IMR-90 (cell line): Measurements from ENCODE around the gene ACKR2. TPM values are rescaled to one million over a fixed set of nuclear protein-coding genes. Genes with fewer than 3 reads are reported as not detected.

ENCODE experiments used
- ATAC-seq: fragments of 200-7000 bp; cut with Tn5 transposase; 2 replicates; pipeline ENCODE4 v1.9.1; 2020; ENCODE audit warnings: low read depth, mild to moderate bottlenecking, moderate library complexity
- BruUV-seq: library from RNA; stranded (reverse); fragments of 400-500 nt; replicated peaks from 2 replicates; lab custom pipeline; 2021; lab: Mats Ljungman, UMichigan
- CTCF ChIA-PET: fragments of 300-600 bp; formaldehyde crosslinking; extraction: SDS; loops from one replicate; lab custom pipeline; 2021; ENCODE audit warnings: antibody characterized with exemption; lab: Yijun Ruan, JAX
- POLR2A ChIA-PET: fragments of 300-600 bp; sonication (Branson Sonifier 250); formaldehyde crosslinking; loops from one replicate; lab custom pipeline; 2022; ENCODE audit warnings: antibody characterized with exemption; ENCODE audit not compliant: unreplicated experiment; lab: Charles Lee
- DNase-seq: peaks from one replicate; pipeline ENCODE4 v3.0.0; 2013
- H2AFZ ChIP-seq: replicated peaks from 2 replicates; pipeline ENCODE3; 2013; ENCODE audit warnings: low read length, mild to moderate bottlenecking; ENCODE audit not compliant: poor library complexity
- H2AK5ac ChIP-seq: 2 replicates; pipeline ENCODE4 v1.6.1; 2013; ENCODE audit warnings: low read depth, low read length, inconsistent platforms
- H2AK9ac ChIP-seq: replicated peaks from 2 replicates; pipeline ENCODE3; 2013; ENCODE audit warnings: mild to moderate bottlenecking, low read depth, low read length, moderate library complexity; ENCODE audit not compliant: poor library complexity
- H2BK120ac ChIP-seq: 2 replicates; pipeline ENCODE4 v1.6.1; 2013; ENCODE audit warnings: low read depth, low read length, inconsistent platforms
- H2BK15ac ChIP-seq: 3 replicates; pipeline ENCODE4 v1.6.1; 2013; ENCODE audit warnings: low read depth, low read length, inconsistent platforms
- H2BK20ac ChIP-seq: 2 replicates; pipeline ENCODE4 v1.6.1; 2013; ENCODE audit warnings: low read depth, mild to moderate bottlenecking, inconsistent platforms, low read length, moderate library complexity
- H2BK5ac ChIP-seq: 2 replicates; pipeline ENCODE4 v1.6.1; 2013; ENCODE audit warnings: mild to moderate bottlenecking, low read depth, low read length, inconsistent platforms; ENCODE audit not compliant: poor library complexity, severe bottlenecking
- H3K14ac ChIP-seq: replicated peaks from 2 replicates; pipeline ENCODE4 v1.6.1; 2013; ENCODE audit warnings: low read depth, low read length, inconsistent platforms
- H3K18ac ChIP-seq: 2 replicates; pipeline ENCODE4 v1.6.1; 2013; ENCODE audit warnings: low read depth, low read length, control low read depth
- H3K23ac ChIP-seq: 2 replicates; pipeline ENCODE4 v1.6.1; 2013; ENCODE audit warnings: low read depth, low read length, inconsistent platforms
- H3K27ac ChIP-seq: 2 replicates; pipeline ENCODE4 v1.5.1; 2013; ENCODE audit warnings: mild to moderate bottlenecking, control low read depth, low read length; ENCODE audit not compliant: insufficient read depth
- H3K27me3 ChIP-seq: 2 replicates; pipeline ENCODE4 v1.6.1; 2013; ENCODE audit warnings: low read length; ENCODE audit not compliant: control insufficient read depth, insufficient read depth
- H3K36me3 ChIP-seq: 2 replicates; pipeline ENCODE4 v1.6.1; 2013; ENCODE audit warnings: low read length, mixed read lengths; ENCODE audit not compliant: control insufficient read depth, insufficient read depth
- H3K4ac ChIP-seq: 2 replicates; pipeline ENCODE4 v1.6.1; 2013; ENCODE audit warnings: low read depth, low read length, inconsistent platforms
- H3K4me1 ChIP-seq: 2 replicates; pipeline ENCODE4 v1.6.1; 2013; ENCODE audit warnings: low read length, mixed read lengths; ENCODE audit not compliant: control insufficient read depth, insufficient read depth
- H3K4me2 ChIP-seq: 2 replicates; pipeline ENCODE4 v1.6.1; 2013; ENCODE audit warnings: low read depth, mild to moderate bottlenecking, control low read depth, low read length, moderate library complexity
- H3K4me3 ChIP-seq: 2 replicates; pipeline ENCODE4 v1.5.1; 2013; ENCODE audit warnings: low read depth, mild to moderate bottlenecking, control low read depth, low read length, moderate library complexity; ENCODE audit not compliant: insufficient read depth
- H3K56ac ChIP-seq: 2 replicates; pipeline ENCODE4 v1.6.1; 2013; ENCODE audit warnings: low read length, inconsistent platforms; ENCODE audit not compliant: insufficient read depth; ENCODE audit errors: extremely low read depth
- H3K79me1 ChIP-seq, 2 experiments: 2 replicates each; pipeline ENCODE4 v1.6.1; 2013; ENCODE audit warnings: low read length in 2 of 2, inconsistent platforms in 1 of 2, low read depth in 1 of 2
- H3K9ac ChIP-seq: 2 replicates; pipeline ENCODE4 v1.6.1; 2013; ENCODE audit warnings: low read depth, low read length, control low read depth
- H3K9me1 ChIP-seq: 2 replicates; pipeline ENCODE4 v1.6.1; 2013; ENCODE audit warnings: low read length, inconsistent platforms; ENCODE audit not compliant: insufficient read depth
- H3K9me3 ChIP-seq: 2 replicates; pipeline ENCODE4 v1.6.1; 2013; ENCODE audit warnings: low read length; ENCODE audit not compliant: control insufficient read depth, insufficient read depth
- H4K20me1 ChIP-seq: 2 replicates; pipeline ENCODE4 v1.6.1; 2013; ENCODE audit warnings: low read length, inconsistent platforms; ENCODE audit not compliant: insufficient read depth
- H4K5ac ChIP-seq: 2 replicates; pipeline ENCODE4 v1.6.1; 2013; ENCODE audit warnings: mild to moderate bottlenecking, low read depth, low read length, control low read depth
- H4K8ac ChIP-seq, 2 experiments: 2 replicates each; pipeline ENCODE4 v1.6.1; 2013; ENCODE audit warnings: low read depth in 2 of 2, low read length in 2 of 2, control low read depth in 1 of 2, inconsistent platforms in 1 of 2
- H4K91ac ChIP-seq: 2 replicates; pipeline ENCODE4 v1.6.1; 2013; ENCODE audit warnings: low read depth, low read length, inconsistent platforms; ENCODE audit not compliant: insufficient read depth
- CHD1 ChIP-seq: IDR thresholded peaks from 2 replicates; pipeline ENCODE4 v1.6.1; 2012; ENCODE audit warnings: low read depth, low read length, improper control_type of control experiment
- MAFK ChIP-seq: IDR thresholded peaks from 2 replicates; pipeline ENCODE4 v1.6.1; 2012; ENCODE audit warnings: low read depth, low read length, improper control_type of control experiment
- MAZ ChIP-seq: IDR thresholded peaks from 2 replicates; pipeline ENCODE4 v1.6.1; 2012; ENCODE audit warnings: low read depth, mild to moderate bottlenecking, low read length, improper control_type of control experiment, moderate library complexity, borderline replicate concordance
- MXI1 ChIP-seq: IDR thresholded peaks from 2 replicates; pipeline ENCODE4 v1.6.1; 2012; ENCODE audit warnings: low read depth, mild to moderate bottlenecking, low read length, moderate library complexity, borderline replicate concordance
- POLR2A ChIP-seq: IDR thresholded peaks from 2 replicates; pipeline ENCODE4 v1.6.1; 2012; ENCODE audit warnings: mild to moderate bottlenecking, low read depth, low read length
- RFX5 ChIP-seq: IDR thresholded peaks from 2 replicates; pipeline ENCODE4 v1.8.0; 2012; ENCODE audit warnings: low read depth, mild to moderate bottlenecking, low read length, moderate library complexity
- SMC3 ChIP-seq: fragments of 150-350 bp; IDR thresholded peaks from 2 replicates; pipeline ENCODE4 v1.6.1; 2016; ENCODE audit warnings: low read depth, mild to moderate bottlenecking, antibody characterized with exemption, low read length, moderate library complexity
- WGBS, 2 experiments: methylation state at CpG; one replicate each; pipeline versions ENCODE4 v1.1.5 to v1.1.7; 2013; ENCODE audit warnings: missing lambda C conversion rate in 2 of 2; ENCODE audit not compliant: insufficient read length in 1 of 2; ENCODE audit errors: extremely low coverage in 2 of 2; 5-methylcytosine and 5-hydroxymethylcytosine counted together
- dilution Hi-C: fragments of 300-500 bp; cut with HindIII; formaldehyde crosslinking; loops from one replicate; pipeline ENCODE4 v1.14.3; 2018; ENCODE audit warnings: low sequenced_read_pairs; ENCODE audit not compliant: unreplicated experiment
- in situ Hi-C: fragments of 300-500 bp; cut with MboI; formaldehyde crosslinking; loops from 3 replicates; pipeline ENCODE4 v1.14.3; 2019; ENCODE audit warnings: low sequenced_read_pairs, inconsistent platforms, mixed read lengths
- intact Hi-C: fragments of 100-400 bp; cut with micrococcal nuclease; formaldehyde crosslinking; loops from 2 replicates; pipeline ENCODE4 v1.10.0; 2022
- polyA plus RNA-seq, 3 experiments: library from polyadenylated mRNA; depleted of rRNA; stranded (reverse); fragments of >200 nt; gene quantifications; 2 replicates each; pipeline ENCODE4 v1.2.3, GENCODE V29; 2012; ENCODE audit warnings: low replicate concordance in 1 of 3
- total RNA-seq: library from RNA; depleted of rRNA; stranded (reverse); fragments of >200 nt; gene quantifications from 2 replicates; pipeline ENCODE4 v1.2.3, GENCODE V29; 2012
- TF ChIP-seq, protein P1 (sequence below): fragments of 150-350 bp; IDR thresholded peaks from 2 replicates; pipeline ENCODE4 v1.6.1; 2016; ENCODE audit warnings: low read depth, mild to moderate bottlenecking, low read length, moderate library complexity, borderline replicate concordance

The ACKR2 gene
- total and polyA plus RNA-seq, 2 of the 4 experiments (the other 2 are of a cell fraction), result 0.10 TPM; not detected in 1

DNA sequence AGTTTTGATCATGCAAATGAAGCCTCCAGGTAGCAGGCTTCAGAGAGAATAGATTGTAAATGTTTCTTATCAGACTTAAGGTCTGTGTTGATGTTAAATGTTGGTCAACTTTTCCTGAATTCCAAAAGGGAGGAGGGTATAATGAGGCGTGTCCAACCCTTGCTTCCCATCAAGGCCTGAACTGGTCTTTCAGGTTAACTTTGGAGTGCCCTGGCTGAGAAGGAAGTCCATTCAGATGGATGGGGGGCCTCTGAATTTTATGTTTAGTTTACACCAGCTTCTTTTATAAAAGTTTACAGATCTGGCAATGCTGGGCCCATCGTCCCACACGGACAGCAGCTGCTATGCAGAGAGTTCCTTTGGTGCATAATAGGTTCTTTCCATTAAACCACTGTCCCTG lies 45.1 kb upstream of the ACKR2 start:
- no peaks in the 10 kb centered on the region for H3K36me3 ChIP-seq
- H2BK20ac ChIP-seq, result no peak overlapping the region
- H2BK5ac ChIP-seq, result no peak overlapping the region
- H4K20me1 ChIP-seq, result no peaks in the 10 kb centered on the region
- H3K9me1 ChIP-seq, result no peaks in the 10 kb centered on the region
- H3K9me3 ChIP-seq, result no peaks in the 10 kb centered on the region
- no peaks in the 10 kb centered on the region; the same call in 1 of the 2 replicates for H3K4me1 ChIP-seq
- no peaks in the 10 kb centered on the region for H3K79me1 ChIP-seq
- no peak for DNase-seq
- no peak overlapping the region for H2BK15ac ChIP-seq
- intact Hi-C loops (no loop called here), dilution Hi-C loops (no loop called here), in situ Hi-C loops (no loop called here)
- TF ChIP-seq POLR2A (no peak), CHD1 (no peak), MAZ (no peak), SMC3 (no peak), MAFK (no peak), MXI1 (no peak), RFX5 (no peak)
- TF ChIP-seq, protein P1, sequence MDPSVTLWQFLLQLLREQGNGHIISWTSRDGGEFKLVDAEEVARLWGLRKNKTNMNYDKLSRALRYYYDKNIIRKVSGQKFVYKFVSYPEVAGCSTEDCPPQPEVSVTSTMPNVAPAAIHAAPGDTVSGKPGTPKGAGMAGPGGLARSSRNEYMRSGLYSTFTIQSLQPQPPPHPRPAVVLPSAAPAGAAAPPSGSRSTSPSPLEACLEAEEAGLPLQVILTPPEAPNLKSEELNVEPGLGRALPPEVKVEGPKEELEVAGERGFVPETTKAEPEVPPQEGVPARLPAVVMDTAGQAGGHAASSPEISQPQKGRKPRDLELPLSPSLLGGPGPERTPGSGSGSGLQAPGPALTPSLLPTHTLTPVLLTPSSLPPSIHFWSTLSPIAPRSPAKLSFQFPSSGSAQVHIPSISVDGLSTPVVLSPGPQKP, result no peak
- no peak overlapping the region for H3K14ac ChIP-seq
- no peak overlapping the region for H3K18ac ChIP-seq
- H3K23ac ChIP-seq, result no peak overlapping the region
- H3K27me3 ChIP-seq, result no peaks in the 10 kb centered on the region; the same call in 1 of the 2 replicates
- H3K56ac ChIP-seq, result no peak overlapping the region
- no TSS peak for BruUV-seq
- no peak overlapping the region for H2AK5ac ChIP-seq
- ChIA-PET CTCF (no interaction called here), POLR2A (no interaction called here)
- ATAC-seq, result no peak
- no peak overlapping the region for H3K4ac ChIP-seq
- H2BK120ac ChIP-seq, result no peak overlapping the region
- no peak overlapping the region for H4K91ac ChIP-seq
- no peak overlapping the region for H2AK9ac ChIP-seq
- WGBS, 2 experiments, result no CpG with 5 or more reads among the region's 3 CpGs
- no peak overlapping the region for H4K5ac ChIP-seq
- no peak overlapping the region for H3K4me2 ChIP-seq
- no peak overlapping the region for H3K27ac ChIP-seq
- H3K9ac ChIP-seq, result no peak overlapping the region
- no peak overlapping the region for H3K4me3 ChIP-seq
- H2AFZ ChIP-seq, result no peak overlapping the region
- no peak overlapping the region for H4K8ac ChIP-seq
